ENCODE results near the gene ABI2.

- TF ChIP-seq CTCF (IDR thresholded peaks at IDR 0.05), result no peak
- no peak for TF ChIP-seq POLR2A (IDR thresholded peaks at IDR 0.05)
Measured at GRCh38 chr2:203461746-203462145, 133.6 kb downstream of the ABI2 start.

All from esophagus squamous epithelium (tissue), 4 donors.